ENCODE data around the gene SMARCA2.

The SMARCA2 gene

GRCh38 chr9:2014696-2015580 is at the start of gene SMARCA2:
SMARCA2 (plus strand) TSS chr9:2015347; CDS start chr9:2029023, 13,676 bp downstream.
- peak; percentile 99 for DNase-seq

- no peak for DNase-seq
These were observed 48.3 kb upstream of the SMARCA2 start for GRCh38 chr9:1966725-1967366.

- DNase-seq = no peak
These were observed 46.0 kb upstream of the SMARCA2 start for GRCh38 chr9:1969160-1969559.

DNA sequence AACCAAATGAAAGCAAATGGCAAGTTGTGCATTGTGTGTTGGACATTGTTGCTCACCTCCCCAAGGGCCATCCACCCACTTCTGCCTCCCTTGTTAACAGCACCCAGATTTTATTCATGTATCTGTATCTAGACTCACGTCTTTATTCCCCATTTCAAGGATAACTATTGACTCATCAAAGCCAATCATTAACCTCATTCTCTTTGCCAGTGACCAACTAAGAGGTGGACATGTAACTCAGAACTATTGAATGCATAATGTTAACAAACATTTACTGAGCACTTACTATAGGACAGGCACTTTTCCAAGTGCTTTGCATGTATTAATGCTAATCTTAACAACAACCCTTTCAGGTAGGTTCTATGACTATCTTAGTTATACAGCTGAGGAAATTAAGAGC is 45.2 kb upstream of the SMARCA2 start:
- no peak for DNase-seq

- no peak for DNase-seq
These were observed 42.5 kb upstream of the SMARCA2 start for GRCh38 chr9:1972672-1973071.

- no peak for DNase-seq
These were observed 38.1 kb upstream of the SMARCA2 start for GRCh38 chr9:1977026-1977425.

GRCh38 chr9:1978941-1979340 is 36.2 kb upstream of the SMARCA2 start:
- no peak for DNase-seq

GRCh38 chr9:1979741-1980367 is 35.3 kb upstream of the SMARCA2 start:
- DNase-seq = no peak

- DNase-seq = no peak
These were observed 34.8 kb upstream of the SMARCA2 start for GRCh38 chr9:1980387-1980786.

DNA sequence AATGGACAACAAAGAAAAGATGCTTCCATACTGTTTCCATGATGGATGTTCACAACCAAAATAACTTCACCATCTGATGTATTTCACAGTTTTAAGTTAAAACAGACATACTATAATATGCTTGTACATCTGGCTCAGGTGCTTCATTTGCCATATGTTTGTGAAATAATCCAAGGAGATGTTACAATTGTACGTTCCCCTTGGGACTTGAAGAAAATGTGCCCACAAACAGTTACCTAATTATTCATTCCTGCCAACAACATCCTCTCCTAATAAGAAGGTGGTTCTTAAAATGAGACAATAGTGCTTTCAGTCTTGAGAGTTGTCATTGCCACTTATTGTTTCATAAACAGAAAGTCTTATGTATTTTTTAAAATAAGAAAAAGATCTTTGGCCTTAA is 33.1 kb upstream of the SMARCA2 start:
- no peak for DNase-seq

DNA sequence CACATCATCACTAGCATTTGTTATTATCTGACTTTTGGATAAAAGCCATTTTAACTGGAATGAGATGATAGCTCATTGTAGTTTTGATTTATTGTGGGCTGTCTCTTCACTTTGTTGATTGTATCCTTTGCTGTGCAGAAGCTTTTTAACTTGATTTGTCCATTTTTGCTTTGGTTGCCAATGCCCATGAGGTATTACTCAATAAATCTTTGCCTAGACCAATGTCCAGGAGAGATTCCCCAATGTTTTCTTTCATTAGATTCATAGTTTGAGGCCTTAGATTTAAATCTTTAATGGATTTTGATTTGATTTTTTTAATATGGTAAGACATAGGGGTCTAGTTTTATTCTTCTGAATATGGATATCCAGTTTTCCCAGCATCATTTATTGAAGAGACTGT is 28.8 kb upstream of the SMARCA2 start:
- DNase-seq = no peak

DNA sequence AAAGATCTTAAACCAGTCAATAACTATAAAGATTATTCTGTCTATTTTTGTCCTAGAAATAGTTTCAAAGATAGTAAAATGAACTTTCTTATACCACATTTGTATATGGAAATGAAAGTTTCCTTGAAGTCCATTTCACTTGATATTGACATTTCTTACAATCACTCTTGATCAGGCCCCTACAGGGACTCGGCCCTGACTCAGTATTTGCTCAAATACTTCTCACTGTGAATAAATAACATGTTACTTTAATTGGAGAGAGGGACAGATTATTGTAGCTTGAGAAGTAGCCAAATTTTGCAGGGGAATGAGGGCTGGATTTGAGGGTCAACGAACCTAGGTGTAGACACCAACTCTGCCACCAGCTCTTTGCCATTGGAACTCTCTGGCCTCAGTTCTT is 25.6 kb upstream of the SMARCA2 start:
- no peak for DNase-seq

DNA sequence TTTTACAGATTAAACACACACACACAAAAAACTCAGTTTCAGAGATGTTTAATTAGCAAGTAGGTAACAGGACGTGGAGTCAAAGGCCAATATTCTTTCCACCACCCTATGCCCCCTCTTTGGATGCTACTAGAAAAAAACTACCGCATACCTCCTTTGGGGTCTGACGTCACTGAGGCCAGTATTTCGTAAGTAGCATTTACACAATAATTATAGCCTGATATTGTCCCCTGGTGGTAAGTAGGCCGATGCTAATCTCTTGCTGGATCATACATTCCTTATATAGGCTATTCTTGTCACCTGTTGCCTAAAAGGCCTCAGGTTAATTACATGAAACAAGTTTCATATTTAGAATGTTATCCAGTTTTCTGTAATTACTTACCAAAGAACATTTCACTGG is 21.0 kb upstream of the SMARCA2 start:
- no peak for DNase-seq

DNA sequence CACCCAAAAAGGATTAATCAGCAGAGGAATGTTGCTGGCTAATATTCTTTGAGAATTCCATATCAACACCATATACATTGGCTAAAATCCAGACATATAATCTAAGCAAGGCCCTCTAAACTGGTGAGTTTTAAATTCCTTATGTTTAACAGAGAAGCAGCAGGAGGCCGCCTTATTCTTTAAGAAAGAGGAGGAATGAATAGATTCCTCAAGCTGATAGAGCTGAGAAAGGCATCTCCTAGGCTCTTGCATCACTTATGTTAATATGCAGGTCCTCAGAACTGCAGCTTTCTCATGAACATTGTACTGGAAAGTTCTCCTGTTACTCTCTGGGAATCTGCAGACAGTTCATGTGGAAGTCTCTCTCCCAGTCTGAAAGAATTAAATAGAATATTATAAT is 20.1 kb upstream of the SMARCA2 start:
- DNase-seq = no peak

DNA sequence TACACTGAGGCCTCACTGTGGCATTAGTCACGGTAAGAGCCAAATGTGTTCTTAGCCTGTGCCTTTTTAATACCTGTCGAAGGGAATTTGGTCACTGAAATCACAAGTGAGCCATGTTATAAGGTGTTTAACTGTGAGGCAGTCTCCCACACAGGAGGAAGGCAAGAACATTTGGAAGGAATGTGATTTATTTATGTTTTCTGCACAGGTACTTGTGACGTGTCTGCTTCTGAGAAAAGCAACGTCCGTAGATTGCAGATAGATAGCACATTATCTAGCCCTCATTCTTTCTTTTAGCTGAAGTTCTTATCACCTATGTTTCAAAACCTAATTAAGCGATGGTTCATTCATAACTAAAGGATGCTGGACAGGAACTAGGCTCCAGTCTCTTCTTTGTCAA is 19.0 kb upstream of the SMARCA2 start:
- no peak for DNase-seq

- no peak for DNase-seq
These were observed 17.5 kb upstream of the SMARCA2 start for GRCh38 chr9:1997646-1998045.

GRCh38 chr9:1998111-1998510 is 17.0 kb upstream of the SMARCA2 start:
- no peak for DNase-seq

DNA sequence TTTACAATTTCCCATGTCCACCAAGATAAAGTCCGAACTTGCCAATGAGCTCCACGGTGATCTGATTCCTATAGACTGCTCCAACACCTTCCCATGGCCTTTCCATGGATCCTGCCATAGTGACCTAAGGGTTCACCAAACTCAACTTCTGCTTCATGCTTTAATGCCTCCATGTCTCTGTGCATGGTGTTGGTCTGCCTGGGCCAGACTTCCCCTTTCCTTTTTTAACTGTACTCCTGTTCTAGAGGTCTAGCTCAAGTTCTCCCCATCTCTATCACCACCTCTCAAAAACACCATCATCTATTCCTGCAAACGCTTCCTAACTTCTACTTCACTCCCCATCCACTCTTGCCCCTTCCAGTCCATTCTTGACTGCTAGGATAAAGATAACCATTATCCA is 14.8 kb upstream of the SMARCA2 start:
- no peak for DNase-seq

DNA sequence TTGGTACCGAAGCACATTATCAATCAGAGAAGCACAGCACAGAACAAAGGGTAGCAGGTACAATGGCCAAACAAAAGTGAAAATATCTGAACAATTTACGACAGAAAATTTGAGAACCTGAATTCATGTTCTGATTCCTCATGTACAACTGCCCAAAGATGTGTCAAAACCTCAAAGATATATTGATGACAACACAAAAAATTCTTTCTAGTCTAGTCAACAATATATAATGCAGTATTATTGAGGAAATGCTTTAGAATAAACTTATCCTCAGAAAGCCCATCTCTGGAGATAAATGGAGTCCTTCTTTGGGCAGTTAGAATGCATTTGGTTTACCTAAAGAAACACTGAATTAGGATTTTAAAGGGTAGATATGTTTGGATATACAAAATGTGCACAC is 6.8 kb upstream of the SMARCA2 start:
- no peak for DNase-seq

GRCh38 chr9:2012347-2012746 is 2.8 kb upstream of the SMARCA2 start:
- no peak for DNase-seq

- DNase-seq = no peak
These were observed 1.2 kb upstream of the SMARCA2 start for GRCh38 chr9:2013743-2014475.

GRCh38 chr9:2015581-2016407 is 647 bp downstream of the SMARCA2 start:
- peak; percentile 44 for DNase-seq
